Activated CD4-positive, alpha-beta T cell treated with anti-CD3 and anti-CD28 coated beads for 36 hours (primary cell): Measurements from ENCODE around the gene ZNF783. TPM values are rescaled to one million over a fixed set of nuclear protein-coding genes. Genes with fewer than 3 reads are reported as not detected.
A peak's percentile ranks its signal among the peaks of the same experiment; 100 is the strongest.

ENCODE experiments used
- ATAC-seq: fragments of 200-7000 bp; cut with Tn5 transposase; one replicate; pipeline ENCODE4 v1.10.0; 2021; ENCODE audit warnings: mild to moderate bottlenecking, moderate library complexity
- CTCF ChIA-PET: fragments of 350-600 bp; sonication (Branson Sonifier 250); formaldehyde crosslinking; loops from one replicate; lab custom pipeline; 2021; ENCODE audit warnings: antibody characterized with exemption; lab: Charles Lee
- POLR2A ChIA-PET: fragments of 350-600 bp; sonication (Branson Sonifier 250); formaldehyde crosslinking; loops from one replicate; lab custom pipeline; 2021; ENCODE audit warnings: antibody characterized with exemption, inconsistent platforms; lab: Charles Lee
- DNase-seq: peaks from one replicate; pipeline ENCODE4 v3.0.0-alpha.2; 2020
- H3K27ac Mint-ChIP-seq: one replicate; pipeline ENCODE4 v1.8.0; 2021; ENCODE audit warnings: mixed read lengths
- H3K27me3 Mint-ChIP-seq: one replicate; pipeline ENCODE4 v1.8.0; 2021; ENCODE audit warnings: mixed read lengths
- H3K36me3 Mint-ChIP-seq: one replicate; pipeline ENCODE4 v1.8.0; 2021; ENCODE audit warnings: low read depth, mixed read lengths
- H3K4me1 Mint-ChIP-seq: one replicate; pipeline ENCODE4 v1.8.0; 2021; ENCODE audit warnings: mixed read lengths
- H3K4me3 Mint-ChIP-seq: one replicate; pipeline ENCODE4 v1.8.0; 2021; ENCODE audit warnings: mild to moderate bottlenecking, moderate library complexity, mixed read lengths
- H3K9me3 Mint-ChIP-seq: one replicate; pipeline ENCODE4 v1.8.0; 2021; ENCODE audit warnings: low read depth, mixed read lengths
- intact Hi-C, 2 experiments: fragments of 100-400 bp; cut with DNase I in 1 of 2; cut with micrococcal nuclease in 1 of 2; formaldehyde crosslinking; loops; one replicate each; pipeline versions ENCODE4 v1.14.2 to v1.15.1; 2022 to 2024; cut with DNase I, micrococcal nuclease
- total RNA-seq, 2 experiments: library from RNA; stranded (reverse); gene quantifications; one replicate each; pipeline ENCODE4 v1.2.3, GENCODE V29; 2021

ZNF783 gene
- total RNA-seq, 2 experiments from 2014 or later = 14.5 to 15.4 TPM

DNA sequence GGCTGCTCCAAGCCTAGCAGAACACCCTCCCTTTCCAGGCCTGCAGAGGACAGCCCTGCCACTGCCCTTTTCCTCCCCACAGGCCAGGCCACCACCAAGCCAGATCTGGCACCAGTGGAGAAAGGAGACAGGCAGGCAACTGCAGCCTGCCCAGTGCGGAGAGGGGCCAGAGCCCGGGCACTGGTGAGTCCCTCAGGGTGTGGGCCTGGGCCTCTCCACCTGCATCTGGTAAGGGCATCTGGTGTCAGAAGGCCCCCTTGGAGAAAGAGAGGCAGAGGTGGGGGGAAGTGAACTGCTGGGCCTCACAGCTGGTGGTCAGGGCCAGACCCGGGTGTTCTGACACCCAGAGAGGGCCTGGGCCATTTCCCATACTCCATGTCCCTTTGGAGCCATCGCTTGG, 27.9 kb downstream of the ZNF783 start:
- ChIA-PET POLR2A (interaction anchor here (0.6 kb wide), 2 partner anchors 28 to 165 kb away, joined by 3 to 11 read pairs; no protein-coding TSS in a partner anchor), CTCF (interaction anchor here (0.7 kb wide), 1 partner anchor 21 kb away, joined by 5 read pairs; no protein-coding TSS in a partner anchor)
- peaks cover 5% of the 10 kb centered on the region for H3K36me3 Mint-ChIP-seq
- H3K4me3 Mint-ChIP-seq = no peak overlapping the region
- intact Hi-C loops = no loop called here
- H3K4me1 Mint-ChIP-seq = peaks cover 26% of the 10 kb centered on the region
- no peaks in the 10 kb centered on the region for H3K27me3 Mint-ChIP-seq
- H3K27ac Mint-ChIP-seq = no peak overlapping the region
- no peak for ATAC-seq
- no peaks in the 10 kb centered on the region for H3K9me3 Mint-ChIP-seq
- DNase-seq = no peak

DNA sequence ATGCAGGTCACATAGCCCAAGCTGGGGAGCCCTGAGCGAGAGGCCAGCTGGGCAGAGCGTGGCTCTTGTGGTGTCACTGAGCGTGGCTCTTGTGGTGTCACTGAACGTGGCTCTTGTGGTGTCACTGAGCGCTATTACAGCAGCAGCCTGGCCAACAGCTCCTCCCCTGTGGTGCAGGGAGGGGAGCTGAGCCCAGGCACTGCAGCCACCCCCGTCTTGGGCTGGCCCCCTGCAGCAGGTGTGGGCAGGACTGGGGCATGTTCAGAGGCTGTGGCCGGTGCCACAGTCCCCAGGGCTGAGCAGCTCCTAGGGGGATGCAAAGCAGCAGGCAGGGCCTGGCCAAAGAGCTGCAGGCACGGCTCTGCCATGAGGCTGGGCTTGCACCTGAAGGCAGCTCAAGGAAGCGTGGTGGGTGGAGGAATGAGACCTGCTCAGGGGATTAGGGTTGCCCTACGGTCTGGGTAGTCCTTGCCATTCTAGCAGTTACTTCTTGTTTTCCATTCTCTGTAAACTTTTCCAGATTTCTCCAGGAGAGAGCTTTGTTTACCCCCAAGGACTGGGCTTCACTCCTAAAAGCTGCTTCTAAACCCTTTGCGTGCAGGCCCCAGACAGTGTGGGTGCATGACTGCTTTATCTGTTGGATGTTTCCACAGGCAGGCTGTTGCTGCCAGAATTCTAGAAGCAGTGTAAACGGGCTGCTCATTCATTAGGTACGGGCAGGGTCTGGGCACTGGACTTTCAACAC, 29.2 kb downstream of the ZNF783 start:
- H3K4me3 Mint-ChIP-seq = no peak overlapping the region
- peak; percentile 42 for ATAC-seq
- H3K4me1 Mint-ChIP-seq = peaks cover 18% of the 10 kb centered on the region
- H3K9me3 Mint-ChIP-seq = no peaks in the 10 kb centered on the region
- no peaks in the 10 kb centered on the region for H3K27me3 Mint-ChIP-seq
- CTCF ChIA-PET = interaction anchor here (0.6 to 0.7 kb wide), 2 partner anchors 30 to 97 kb away, joined by 3 read pairs; no protein-coding TSS in a partner anchor
- intact Hi-C loops = no loop called here
- POLR2A ChIA-PET = no interaction called here
- peaks cover 5% of the 10 kb centered on the region for H3K36me3 Mint-ChIP-seq
- DNase-seq = no peak
- H3K27ac Mint-ChIP-seq = no peak overlapping the region

DNA sequence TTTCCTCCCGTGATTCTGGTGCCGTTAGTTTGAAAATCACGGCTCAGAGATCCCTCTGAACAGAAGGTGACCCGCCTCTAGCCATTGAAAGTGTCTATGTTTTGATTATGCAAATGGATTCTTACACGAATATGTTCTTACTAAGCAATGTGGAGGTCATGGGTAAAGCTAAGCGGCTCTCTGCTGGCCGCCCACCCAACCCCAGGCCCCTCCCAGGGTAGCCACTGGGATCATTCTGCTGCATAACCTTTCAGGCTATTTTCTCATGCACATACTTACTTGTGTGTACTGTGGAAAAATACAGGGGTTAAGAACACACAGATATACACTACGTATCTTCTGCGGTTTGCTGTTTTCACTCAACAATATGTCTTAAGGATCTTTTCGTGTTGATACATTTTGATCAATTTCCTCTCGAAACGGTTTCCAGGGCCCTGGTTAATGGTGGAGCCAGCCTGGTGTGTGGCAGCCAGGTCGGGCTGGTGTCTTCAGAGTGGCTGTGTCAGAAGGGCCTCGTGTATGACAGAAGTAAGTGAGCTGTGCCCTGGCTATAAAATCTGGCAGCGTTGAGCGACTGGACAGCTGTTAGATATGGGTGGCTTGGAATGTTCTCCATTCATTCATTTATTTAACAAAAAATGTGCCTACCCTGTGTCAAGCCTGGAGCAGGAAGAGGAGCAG, 29.9 kb downstream of the ZNF783 start:
- no peak for ATAC-seq
- Mint-ChIP-seq H3K27ac (no peak overlapping the region), H3K9me3 (no peaks in the 10 kb centered on the region), H3K4me1 (peaks cover 13% of the 10 kb centered on the region), H3K4me3 (no peak overlapping the region), H3K36me3 (peaks cover 6% of the 10 kb centered on the region), H3K27me3 (no peaks in the 10 kb centered on the region)
- no peak for DNase-seq
- ChIA-PET POLR2A (interaction anchor here (0.6 kb wide), 1 partner anchor 54 kb away, joined by 3 read pairs; no protein-coding TSS in a partner anchor), CTCF (interaction anchor here (0.6 to 0.8 kb wide), 2 partner anchors 31 to 72 kb away, joined by 3 read pairs; no protein-coding TSS in a partner anchor)
- intact Hi-C loops = no loop called here

DNA sequence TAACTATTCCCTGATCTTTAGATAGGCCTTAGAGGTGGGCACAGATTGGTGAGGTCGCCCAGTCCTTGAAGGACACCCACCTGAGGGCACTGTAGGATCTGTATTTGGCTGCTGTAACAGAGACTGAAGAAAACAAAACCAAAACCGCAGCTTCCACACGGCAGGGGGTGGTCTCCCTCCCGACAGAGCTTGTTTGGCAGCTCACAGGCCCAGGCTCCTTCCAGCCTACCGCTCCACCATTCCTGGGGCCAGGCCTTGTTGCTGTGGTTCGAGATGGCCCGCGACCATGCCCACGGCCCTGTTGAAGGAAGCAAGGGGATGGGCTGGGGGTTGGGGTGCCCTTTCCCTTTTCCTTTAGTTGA, 30.4 kb downstream of the ZNF783 start:
- H3K27ac Mint-ChIP-seq = no peak overlapping the region
- intact Hi-C loops = no loop called here
- ChIA-PET CTCF (interaction anchor here (0.8 kb wide), 1 partner anchor 71 kb away, joined by 3 read pairs; no protein-coding TSS in a partner anchor), POLR2A (no interaction called here)
- peaks cover 13% of the 10 kb centered on the region for H3K4me1 Mint-ChIP-seq
- ATAC-seq (no peak), DNase-seq (no peak)
- H3K36me3 Mint-ChIP-seq = peaks cover 6% of the 10 kb centered on the region
- H3K27me3 Mint-ChIP-seq = no peaks in the 10 kb centered on the region
- H3K4me3 Mint-ChIP-seq = no peak overlapping the region
- H3K9me3 Mint-ChIP-seq = no peaks in the 10 kb centered on the region

DNA sequence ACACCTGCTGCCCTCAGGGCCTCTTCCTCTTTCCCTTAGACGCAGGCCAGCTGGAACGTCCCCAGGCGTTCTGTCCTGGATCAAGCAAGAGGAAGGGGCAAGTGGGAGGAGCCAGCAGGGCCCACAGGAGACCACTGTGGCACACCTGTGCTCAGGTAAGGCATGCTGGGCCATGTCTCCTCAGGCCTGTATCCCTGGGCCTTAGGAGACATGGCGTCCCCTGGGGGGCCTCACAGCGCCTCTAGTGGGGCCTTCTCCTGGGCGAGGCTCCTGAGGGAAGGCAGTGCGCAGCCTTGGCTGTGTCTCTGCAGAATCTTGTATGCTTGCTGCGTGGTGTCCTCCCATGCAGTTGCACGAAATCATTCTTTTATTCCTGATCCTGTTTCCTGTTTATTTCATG, 31.3 kb downstream of the ZNF783 start:
- CTCF ChIA-PET = interaction anchor here (0.6 kb wide), 1 partner anchor 48 kb away, joined by 3 read pairs; no protein-coding TSS in a partner anchor
- peaks cover 15% of the 10 kb centered on the region for H3K4me1 Mint-ChIP-seq
- H3K9me3 Mint-ChIP-seq = no peaks in the 10 kb centered on the region
- H3K27ac Mint-ChIP-seq = peak overlapping the region; percentile 5
- ATAC-seq (no peak), DNase-seq (no peak)
- H3K4me3 Mint-ChIP-seq = no peak overlapping the region
- POLR2A ChIA-PET = no interaction called here
- intact Hi-C loops = no loop called here
- H3K36me3 Mint-ChIP-seq = peaks cover 4% of the 10 kb centered on the region
- H3K27me3 Mint-ChIP-seq = no peaks in the 10 kb centered on the region

DNA sequence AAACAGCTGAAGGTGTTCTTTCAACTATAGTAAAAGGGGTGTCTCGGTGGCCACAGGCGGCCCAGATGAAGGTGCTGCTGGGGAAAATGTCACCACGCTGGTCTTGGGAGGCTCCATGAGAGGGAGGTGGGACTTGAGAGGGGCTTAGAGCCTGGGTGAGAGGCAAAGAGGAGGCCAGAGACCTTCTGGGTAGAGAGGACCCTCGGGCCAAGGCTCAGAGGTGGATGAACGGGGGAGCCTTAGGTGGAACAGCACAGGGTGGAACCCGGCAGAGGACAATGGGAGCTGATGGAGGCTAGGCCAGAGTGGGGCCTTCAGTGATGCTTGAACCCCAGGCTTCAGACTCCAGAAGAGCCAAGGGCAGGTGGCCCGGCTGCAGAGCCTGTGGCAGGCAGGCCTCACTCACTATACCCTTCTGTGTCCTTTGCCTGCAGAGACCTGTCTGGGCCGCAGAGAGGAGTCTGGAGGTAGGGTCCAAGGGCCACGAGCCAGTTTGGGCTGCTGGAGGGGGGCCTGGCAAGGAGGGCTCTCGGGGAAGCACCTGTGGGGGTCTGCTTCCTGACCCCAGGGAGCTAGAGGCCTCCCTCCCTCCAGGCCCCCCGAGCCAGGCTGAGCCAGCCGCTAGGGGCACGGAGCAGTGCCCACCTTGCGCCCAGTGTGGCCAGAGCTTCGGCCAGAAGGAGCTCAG, 32.1 kb downstream of the ZNF783 start:
- no peak for ATAC-seq
- Mint-ChIP-seq H3K27me3 (no peaks in the 10 kb centered on the region), H3K4me1 (peaks cover 15% of the 10 kb centered on the region), H3K27ac (peak overlapping the region; percentile 43), H3K36me3 (peaks cover 4% of the 10 kb centered on the region), H3K4me3 (no peak overlapping the region), H3K9me3 (no peaks in the 10 kb centered on the region)
- ChIA-PET POLR2A (no interaction called here), CTCF (no interaction called here)
- intact Hi-C loops = no loop called here
- no peak for DNase-seq

DNA sequence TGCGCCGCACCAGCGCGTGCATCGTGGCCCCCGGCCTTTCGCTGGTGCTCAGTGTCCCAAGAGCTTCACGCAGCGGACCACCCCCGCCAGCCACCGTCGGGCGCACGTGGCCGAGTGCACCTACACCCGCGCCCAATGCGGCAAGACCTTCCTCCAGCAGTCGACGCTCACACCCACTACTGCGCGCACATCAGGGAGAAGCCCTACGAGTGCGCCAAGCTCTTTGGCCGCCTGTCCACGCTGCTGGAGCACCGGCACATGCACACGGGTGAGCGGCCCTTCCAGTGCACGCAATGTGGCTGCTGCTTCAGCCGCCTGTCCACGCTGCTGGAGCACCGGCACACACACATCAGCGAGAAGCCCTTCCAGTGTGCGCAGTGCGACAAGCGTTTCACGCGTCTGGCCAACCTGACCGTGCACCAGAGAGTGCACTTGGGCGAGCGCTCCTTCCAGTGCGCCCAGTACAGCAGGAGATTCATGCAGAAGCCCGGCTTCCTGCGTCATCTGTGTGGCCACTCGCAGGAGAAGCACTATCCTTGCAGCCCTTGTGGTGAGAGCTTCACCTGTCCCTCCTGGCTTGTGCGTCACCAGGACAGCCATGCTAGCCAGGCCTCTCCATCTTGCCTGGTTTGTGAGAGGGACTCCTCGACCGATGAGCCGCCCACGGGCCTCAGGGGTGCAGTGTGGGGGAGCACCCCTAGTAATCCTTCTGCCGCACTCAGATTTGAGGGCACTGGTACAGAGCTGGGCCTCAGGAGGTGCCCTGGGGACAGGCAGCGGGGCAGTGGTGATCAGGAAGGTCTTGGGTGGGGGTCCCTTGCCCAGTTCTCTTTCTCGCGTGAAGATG, 32.9 kb downstream of the ZNF783 start:
- H3K4me3 Mint-ChIP-seq = no peak overlapping the region
- H3K27me3 Mint-ChIP-seq = no peaks in the 10 kb centered on the region
- DNase-seq = no peak
- peaks cover 15% of the 10 kb centered on the region for H3K4me1 Mint-ChIP-seq
- intact Hi-C loops = no loop called here
- H3K36me3 Mint-ChIP-seq = peaks cover 4% of the 10 kb centered on the region
- ChIA-PET POLR2A (no interaction called here), CTCF (interaction anchor here (0.7 kb wide), 1 partner anchor 446 kb away, joined by 3 read pairs; no protein-coding TSS in a partner anchor)
- no peak for ATAC-seq
- no peak overlapping the region for H3K27ac Mint-ChIP-seq
- H3K9me3 Mint-ChIP-seq = no peaks in the 10 kb centered on the region

DNA sequence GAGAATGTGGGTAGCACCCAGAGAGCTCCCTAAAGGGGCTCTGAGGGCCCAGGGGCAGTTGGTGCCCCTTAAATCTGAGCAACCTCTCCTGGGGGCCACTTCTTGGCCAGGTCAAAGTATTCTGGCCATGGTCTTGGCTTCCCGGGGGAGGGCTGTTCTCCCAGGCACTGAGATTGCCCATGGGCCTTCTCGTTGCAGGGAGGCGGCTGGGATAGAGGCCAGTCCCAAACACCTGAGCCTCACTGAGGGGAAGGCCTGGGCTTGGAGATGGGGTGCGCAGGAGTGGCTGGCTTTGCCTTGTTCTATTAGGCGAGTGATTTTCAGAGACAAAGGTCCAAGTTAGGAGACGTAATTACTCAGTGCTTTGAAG, 33.5 kb downstream of the ZNF783 start:
- no peak for ATAC-seq
- H3K36me3 Mint-ChIP-seq = peaks cover 4% of the 10 kb centered on the region
- no peak overlapping the region for H3K4me3 Mint-ChIP-seq
- H3K4me1 Mint-ChIP-seq = peaks cover 15% of the 10 kb centered on the region
- intact Hi-C loops = no loop called here
- ChIA-PET POLR2A (no interaction called here), CTCF (interaction anchor here (0.7 kb wide), 1 partner anchor 445 kb away, joined by 3 read pairs; no protein-coding TSS in a partner anchor)
- no peak for DNase-seq
- H3K27ac Mint-ChIP-seq = no peak overlapping the region
- no peaks in the 10 kb centered on the region for H3K9me3 Mint-ChIP-seq
- no peaks in the 10 kb centered on the region for H3K27me3 Mint-ChIP-seq

DNA sequence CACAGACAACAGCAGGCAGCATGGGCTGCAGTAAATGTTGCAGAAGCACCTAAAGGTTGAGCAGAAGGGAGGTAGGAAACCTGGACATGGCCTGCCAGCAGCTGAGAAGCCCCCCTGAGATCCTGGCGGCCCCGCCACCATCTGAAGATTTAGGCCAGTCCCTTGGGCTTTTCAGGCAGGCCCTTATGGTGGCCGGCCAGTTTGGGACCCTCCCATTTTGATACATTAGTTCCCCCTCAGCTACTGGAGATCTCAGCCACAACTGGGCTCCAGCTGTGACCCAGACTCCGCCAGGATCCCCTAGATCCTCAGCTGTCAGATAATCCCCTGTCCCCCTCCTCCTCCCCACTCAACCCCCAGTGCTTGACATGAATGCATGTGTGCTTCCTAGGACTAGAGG, 34.4 kb downstream of the ZNF783 start:
- POLR2A ChIA-PET = interaction anchor here (0.5 kb wide), 1 partner anchor 55 kb away, joined by 4 read pairs; no protein-coding TSS in a partner anchor
- Mint-ChIP-seq H3K4me1 (peaks cover 15% of the 10 kb centered on the region), H3K27ac (no peak overlapping the region), H3K4me3 (no peak overlapping the region), H3K9me3 (no peaks in the 10 kb centered on the region), H3K36me3 (peaks cover 4% of the 10 kb centered on the region), H3K27me3 (no peaks in the 10 kb centered on the region)
- DNase-seq (no peak), ATAC-seq (no peak)
- intact Hi-C loops = no loop called here
- CTCF ChIA-PET = interaction anchor here (1.2 kb wide), 1 partner anchor 14 kb away, joined by 4 read pairs; no protein-coding TSS in a partner anchor

DNA sequence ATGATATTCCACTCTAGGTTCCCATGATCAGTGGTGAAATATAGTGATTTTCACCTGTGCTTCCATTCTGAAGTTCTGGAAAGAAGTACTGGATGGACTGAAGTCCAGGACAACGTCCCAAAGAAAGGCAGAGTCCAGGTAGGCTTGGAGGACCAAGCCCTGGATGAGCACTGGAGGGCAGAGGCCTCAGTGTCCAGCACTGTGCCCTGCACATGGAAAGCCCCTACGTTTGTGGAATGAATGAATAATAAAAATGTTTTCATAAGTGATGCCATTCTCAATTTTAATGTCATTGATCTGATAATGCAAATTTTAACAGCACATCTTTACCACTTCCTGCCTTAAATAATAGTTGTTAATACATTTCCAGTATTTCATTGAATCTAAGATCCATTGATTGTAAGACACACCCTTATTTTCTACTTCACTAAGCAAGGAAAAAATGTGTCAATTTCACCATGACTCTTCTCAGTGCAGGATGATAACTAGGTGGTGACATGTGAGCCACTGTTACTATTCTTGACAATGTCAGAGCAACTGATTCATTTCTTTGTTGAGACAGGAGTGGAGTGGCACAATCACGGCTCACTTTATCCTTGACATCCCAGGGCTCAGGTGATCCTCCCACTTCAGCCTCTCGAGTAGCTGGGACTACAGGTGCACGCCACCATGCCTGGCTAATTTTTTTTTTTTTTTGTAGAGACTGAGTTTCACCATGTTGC, 35.2 kb downstream of the ZNF783 start:
- intact Hi-C loops = no loop called here
- DNase-seq = no peak
- Mint-ChIP-seq H3K4me1 (peaks cover 15% of the 10 kb centered on the region), H3K4me3 (no peak overlapping the region), H3K27me3 (no peaks in the 10 kb centered on the region), H3K36me3 (peaks cover 4% of the 10 kb centered on the region), H3K9me3 (no peaks in the 10 kb centered on the region), H3K27ac (peak overlapping the region; percentile 88)
- ATAC-seq = peak; percentile 93
- CTCF ChIA-PET = interaction anchor here (0.6 to 1.2 kb wide), 4 partner anchors 13 to 190 kb away, joined by 3 to 6 read pairs (median 4); no protein-coding TSS in a partner anchor
- POLR2A ChIA-PET = no interaction called here
